Activated naive CD8-positive, alpha-beta T cell treated with anti-CD3 and anti-CD28 coated beads for 36 hours (primary cell): ENCODE measurements around the gene SUSD4. TPM values are rescaled to one million over a fixed set of nuclear protein-coding genes. Genes with fewer than 3 reads are reported as not detected.

Experiments
- DNase-seq: peaks from one replicate; pipeline ENCODE4 v3.0.0; 2021
- H3K27ac Mint-ChIP-seq: one replicate; pipeline ENCODE4 v1.8.0; 2022; ENCODE audit warnings: mild to moderate bottlenecking, moderate library complexity, mixed read lengths
- H3K27me3 Mint-ChIP-seq: one replicate; pipeline ENCODE4 v1.8.0; 2022; ENCODE audit warnings: mild to moderate bottlenecking, mixed read lengths
- H3K36me3 Mint-ChIP-seq: one replicate; pipeline ENCODE4 v1.8.0; 2021; ENCODE audit warnings: mild to moderate bottlenecking, mixed read lengths
- H3K4me1 Mint-ChIP-seq: one replicate; pipeline ENCODE4 v1.8.0; 2021; ENCODE audit warnings: mixed read lengths
- H3K4me3 Mint-ChIP-seq: one replicate; pipeline ENCODE4 v1.8.0; 2022; ENCODE audit warnings: mild to moderate bottlenecking, moderate library complexity, mixed read lengths
- H3K9me3 Mint-ChIP-seq: one replicate; pipeline ENCODE4 v1.8.0; 2022; ENCODE audit warnings: mixed read lengths
- total RNA-seq, 2 experiments: library from RNA; stranded (reverse); gene quantifications; one replicate each; pipeline ENCODE4 v1.2.3, GENCODE V29; 2021

SUSD4 gene
- total RNA-seq, 2 experiments from 2014 or later = 0.22 to 0.33 TPM

DNA sequence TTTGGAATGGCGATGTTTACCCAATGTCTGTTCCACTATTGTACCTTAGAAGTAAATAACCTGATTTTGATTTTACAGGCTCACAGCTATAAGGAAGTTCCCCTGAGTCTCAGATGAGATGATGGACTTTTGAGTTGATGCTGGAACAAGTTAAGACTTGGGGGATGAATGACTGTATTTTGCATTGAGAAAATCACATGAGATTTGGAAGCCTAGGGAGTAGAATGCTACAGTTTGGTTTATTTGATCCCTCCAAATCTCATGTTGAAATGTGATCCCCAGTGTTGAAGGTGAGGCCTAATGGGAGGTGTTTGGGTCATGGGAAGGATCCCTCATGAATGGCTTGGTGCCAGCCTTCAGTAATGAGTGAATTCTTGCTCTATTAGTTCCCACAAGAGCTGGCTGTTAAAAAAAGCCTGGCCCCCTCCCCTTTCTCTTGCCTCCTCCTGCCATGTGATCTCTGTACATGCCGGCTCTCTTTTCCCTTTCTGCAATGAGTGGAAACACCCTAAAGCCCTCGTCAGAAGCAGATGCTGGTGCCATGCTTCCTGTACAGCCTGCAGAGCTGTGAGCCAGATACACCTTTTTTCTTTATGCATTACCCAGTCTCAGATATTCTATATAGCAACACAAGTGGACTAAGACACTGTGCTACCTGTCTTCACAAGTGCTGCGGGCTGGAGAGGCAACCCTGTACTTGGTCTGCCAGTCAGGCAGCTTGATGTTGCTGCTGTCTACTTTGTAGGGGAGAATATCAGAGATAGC is 143.9 kb downstream of the SUSD4 start:
- H3K27me3 Mint-ChIP-seq = no peaks in the 10 kb centered on the region
- peaks cover 18% of the 10 kb centered on the region for H3K9me3 Mint-ChIP-seq
- no peak overlapping the region for H3K27ac Mint-ChIP-seq
- no peak for DNase-seq
- no peaks in the 10 kb centered on the region for H3K4me1 Mint-ChIP-seq
- H3K36me3 Mint-ChIP-seq = no peaks in the 10 kb centered on the region
- H3K4me3 Mint-ChIP-seq = no peak overlapping the region

DNA sequence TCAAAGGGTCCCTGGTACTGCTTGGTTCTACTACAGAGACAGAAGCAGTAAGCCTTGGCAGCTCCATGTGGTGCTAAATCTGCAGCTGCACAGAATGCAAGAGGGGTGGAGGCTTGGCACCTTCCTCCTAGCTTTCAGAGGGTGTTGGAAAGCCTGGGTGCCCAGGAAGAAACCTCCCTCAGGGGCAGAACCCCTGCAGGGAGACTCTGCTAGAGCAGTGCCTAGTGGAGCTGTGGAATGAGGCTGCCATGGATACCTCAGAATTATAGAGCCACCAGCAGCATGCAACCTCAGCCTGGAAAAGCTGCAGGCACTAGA is 144.7 kb downstream of the SUSD4 start:
- H3K27me3 Mint-ChIP-seq = no peaks in the 10 kb centered on the region
- no peak overlapping the region for H3K27ac Mint-ChIP-seq
- no peaks in the 10 kb centered on the region for H3K4me1 Mint-ChIP-seq
- DNase-seq = no peak
- H3K9me3 Mint-ChIP-seq = peaks cover 18% of the 10 kb centered on the region
- no peaks in the 10 kb centered on the region for H3K36me3 Mint-ChIP-seq
- no peak overlapping the region for H3K4me3 Mint-ChIP-seq

DNA sequence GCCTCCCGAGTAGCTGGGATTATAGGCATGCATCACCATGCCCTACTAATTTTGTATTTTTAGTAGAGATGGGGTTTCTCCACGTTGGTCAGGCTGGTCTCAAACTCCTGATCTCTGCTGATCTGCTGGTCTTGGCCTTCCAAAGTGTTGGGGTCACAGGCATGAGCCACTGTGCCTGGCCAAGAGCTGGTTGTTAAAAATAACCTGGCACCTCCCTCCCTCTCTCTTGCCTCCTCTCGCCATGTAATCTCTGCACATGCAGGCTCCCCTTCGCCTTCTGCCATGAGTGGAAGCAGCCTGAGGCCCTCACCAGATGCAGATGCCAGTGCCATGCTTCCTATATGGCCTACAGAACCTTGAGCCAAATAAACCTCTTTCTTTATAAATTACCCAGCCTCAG is 146.2 kb downstream of the SUSD4 start:
- Mint-ChIP-seq H3K27ac (no peak overlapping the region), H3K36me3 (no peaks in the 10 kb centered on the region), H3K27me3 (no peaks in the 10 kb centered on the region), H3K4me1 (no peaks in the 10 kb centered on the region), H3K9me3 (peaks cover 18% of the 10 kb centered on the region), H3K4me3 (no peak overlapping the region)
- DNase-seq = no peak

DNA sequence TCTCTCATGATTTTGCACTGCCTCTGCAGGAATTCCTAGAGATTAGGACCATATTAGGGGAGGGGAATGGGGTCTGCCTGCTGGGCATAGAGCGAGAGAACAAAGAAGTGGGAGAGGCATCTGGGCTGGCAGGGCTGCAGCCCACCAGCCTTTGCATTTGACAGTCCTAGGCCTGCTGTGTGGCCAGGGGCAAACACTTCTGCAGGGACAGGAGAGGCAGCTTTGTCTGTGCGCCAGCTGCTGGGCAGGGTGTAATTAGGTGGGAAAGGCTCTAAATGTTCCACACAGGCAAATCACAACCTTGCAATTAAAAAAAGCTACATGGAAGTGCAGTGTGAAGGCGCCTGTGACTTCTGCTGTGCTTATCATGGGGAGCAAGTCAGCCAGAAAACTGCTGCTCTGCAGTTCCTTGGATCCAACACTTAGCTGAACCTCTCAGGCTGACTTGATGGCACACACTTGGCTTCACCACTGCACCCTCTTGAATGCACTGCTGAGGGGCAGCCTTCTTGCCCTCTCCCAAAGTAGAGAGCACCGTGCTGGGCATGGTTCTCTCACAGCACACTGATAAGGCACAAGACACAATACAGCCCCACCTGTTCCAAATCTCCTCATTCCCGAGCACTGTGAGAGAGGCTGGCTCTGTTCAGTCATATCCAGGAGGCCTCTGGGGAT is 147.3 kb downstream of the SUSD4 start:
- Mint-ChIP-seq H3K27ac (no peak overlapping the region), H3K4me3 (no peak overlapping the region), H3K9me3 (peaks cover 18% of the 10 kb centered on the region), H3K27me3 (no peaks in the 10 kb centered on the region), H3K36me3 (no peaks in the 10 kb centered on the region), H3K4me1 (no peaks in the 10 kb centered on the region)
- no peak for DNase-seq

DNA sequence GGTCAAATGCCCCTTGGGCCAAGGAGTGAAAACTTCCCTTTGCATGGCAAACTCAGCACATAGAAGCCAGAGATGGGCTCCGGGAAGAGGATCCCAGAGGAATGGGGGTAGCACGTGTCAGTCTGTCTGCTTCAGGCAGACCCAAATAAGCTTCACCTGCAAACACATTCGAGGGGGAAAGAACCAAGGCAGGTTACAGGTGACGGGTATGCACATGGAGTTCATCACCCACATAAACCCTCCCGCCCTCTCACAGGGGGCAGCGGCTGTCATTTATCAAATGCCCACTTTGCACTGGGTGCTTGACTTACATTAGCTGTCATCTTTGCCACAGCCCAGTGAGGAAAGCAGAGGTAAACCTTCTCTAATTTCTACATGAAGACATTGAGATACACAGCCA is 147.9 kb downstream of the SUSD4 start:
- Mint-ChIP-seq H3K27me3 (no peaks in the 10 kb centered on the region), H3K36me3 (no peaks in the 10 kb centered on the region), H3K27ac (no peak overlapping the region), H3K4me3 (no peak overlapping the region), H3K4me1 (no peaks in the 10 kb centered on the region), H3K9me3 (peaks cover 18% of the 10 kb centered on the region)
- no peak for DNase-seq

DNA sequence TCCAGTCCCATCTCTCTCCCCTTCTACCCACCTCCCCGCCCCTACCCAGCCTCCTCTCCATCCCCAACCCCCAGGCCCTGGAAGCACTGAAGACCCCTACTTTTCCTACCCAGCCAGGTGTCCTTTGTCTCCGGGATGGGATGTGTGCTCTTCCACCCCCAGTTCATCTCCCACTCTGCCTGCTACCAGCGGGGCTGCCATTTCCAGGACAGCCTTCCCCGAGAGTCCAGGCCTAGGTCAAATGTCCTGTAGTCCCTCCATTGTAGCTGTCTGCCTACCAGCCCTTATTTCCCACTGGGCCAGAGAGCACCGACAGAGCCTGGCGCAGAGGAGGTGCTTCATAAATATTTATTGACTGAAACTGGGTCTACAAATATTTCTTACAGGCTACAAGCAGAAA is 148.9 kb downstream of the SUSD4 start:
- Mint-ChIP-seq H3K4me1 (no peaks in the 10 kb centered on the region), H3K36me3 (no peaks in the 10 kb centered on the region), H3K4me3 (no peak overlapping the region), H3K27ac (no peak overlapping the region), H3K9me3 (peaks cover 17% of the 10 kb centered on the region), H3K27me3 (no peaks in the 10 kb centered on the region)
- no peak for DNase-seq

DNA sequence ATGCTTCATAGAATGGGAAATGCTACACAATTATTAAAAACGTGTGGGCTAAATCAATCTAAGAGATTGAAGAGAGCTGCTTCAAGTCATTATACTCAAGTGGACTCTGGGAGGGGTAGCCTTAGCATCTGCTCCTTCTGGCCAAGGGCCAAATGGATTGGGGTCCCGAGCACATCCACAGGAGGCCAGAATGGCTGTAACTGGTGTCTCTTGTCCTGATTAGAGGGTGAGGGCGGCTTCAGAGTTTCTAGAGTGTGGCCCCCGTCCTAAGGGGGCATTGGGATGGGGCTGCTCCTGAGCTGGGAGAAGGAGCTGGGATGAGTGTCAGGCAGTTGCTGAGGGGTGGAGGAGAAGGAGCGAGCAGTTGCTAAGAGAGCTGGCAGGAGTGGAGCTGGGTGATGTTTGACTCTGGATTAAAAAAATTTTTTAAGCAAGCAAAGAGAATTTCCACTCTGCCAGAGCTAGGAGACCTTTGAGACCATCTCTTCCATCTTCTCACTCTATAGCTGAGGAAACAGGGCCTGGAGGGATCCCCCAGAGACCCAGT is 149.6 kb downstream of the SUSD4 start:
- DNase-seq = no peak
- Mint-ChIP-seq H3K4me1 (no peaks in the 10 kb centered on the region), H3K36me3 (no peaks in the 10 kb centered on the region), H3K27me3 (no peaks in the 10 kb centered on the region), H3K4me3 (no peak overlapping the region), H3K27ac (no peak overlapping the region), H3K9me3 (peaks cover 12% of the 10 kb centered on the region)

DNA sequence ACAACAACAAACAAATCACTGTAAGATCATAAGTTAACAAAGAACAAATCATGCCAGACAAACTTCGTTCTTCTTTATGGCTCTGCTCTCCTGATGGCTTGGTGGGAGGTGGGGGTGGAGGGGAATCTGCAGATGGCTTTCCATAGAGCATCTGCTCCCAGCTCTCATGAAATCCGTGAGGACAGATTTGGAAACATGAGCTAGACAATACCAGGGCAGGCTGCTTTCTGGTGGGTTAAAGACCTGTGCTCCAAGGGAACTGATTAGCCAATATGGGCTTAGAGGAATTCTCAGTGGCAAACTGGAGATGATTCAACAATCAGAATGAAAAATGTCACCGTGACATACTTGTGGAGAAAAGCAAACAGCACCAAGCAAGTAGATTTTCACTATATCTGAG is 151.5 kb downstream of the SUSD4 start:
- Mint-ChIP-seq H3K4me3 (no peak overlapping the region), H3K4me1 (no peaks in the 10 kb centered on the region), H3K36me3 (no peaks in the 10 kb centered on the region), H3K27ac (no peak overlapping the region), H3K27me3 (no peaks in the 10 kb centered on the region), H3K9me3 (no peaks in the 10 kb centered on the region)
- no peak for DNase-seq

DNA sequence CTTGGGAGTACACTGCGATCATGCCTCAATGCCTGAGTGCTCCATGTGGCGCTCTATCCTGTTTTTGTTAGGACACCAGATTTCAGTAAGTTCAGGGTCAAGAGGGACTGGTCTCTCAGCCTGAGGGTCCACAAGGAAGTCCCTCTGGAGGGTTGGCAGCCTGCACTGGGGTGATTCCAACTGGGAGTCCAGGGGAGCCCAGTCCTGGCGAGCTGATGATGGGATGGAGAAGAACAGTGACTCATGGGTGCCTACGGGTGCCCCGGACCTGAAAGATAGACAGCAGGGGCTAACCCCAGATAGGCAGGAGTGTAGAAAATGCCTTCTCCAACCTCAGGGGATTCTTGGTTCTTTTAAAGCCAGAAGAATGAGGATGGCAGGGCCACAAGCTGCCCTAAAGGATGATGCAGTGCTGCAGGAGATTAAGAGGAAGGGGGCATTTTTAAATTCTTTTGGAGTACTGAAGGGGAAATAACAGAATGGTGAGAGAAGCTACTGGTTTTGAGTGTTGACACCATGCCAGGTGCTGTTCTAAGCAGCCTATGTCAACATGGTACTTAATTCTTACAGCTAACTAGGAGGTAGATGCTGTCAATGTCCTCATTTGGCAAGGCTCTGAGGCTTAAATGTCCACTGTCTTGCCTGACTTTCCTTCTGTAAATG is 152.5 kb downstream of the SUSD4 start:
- no peak for DNase-seq
- no peaks in the 10 kb centered on the region for H3K4me1 Mint-ChIP-seq
- H3K27ac Mint-ChIP-seq = no peak overlapping the region
- H3K4me3 Mint-ChIP-seq = no peak overlapping the region
- H3K36me3 Mint-ChIP-seq = no peaks in the 10 kb centered on the region
- H3K9me3 Mint-ChIP-seq = no peaks in the 10 kb centered on the region
- no peaks in the 10 kb centered on the region for H3K27me3 Mint-ChIP-seq

DNA sequence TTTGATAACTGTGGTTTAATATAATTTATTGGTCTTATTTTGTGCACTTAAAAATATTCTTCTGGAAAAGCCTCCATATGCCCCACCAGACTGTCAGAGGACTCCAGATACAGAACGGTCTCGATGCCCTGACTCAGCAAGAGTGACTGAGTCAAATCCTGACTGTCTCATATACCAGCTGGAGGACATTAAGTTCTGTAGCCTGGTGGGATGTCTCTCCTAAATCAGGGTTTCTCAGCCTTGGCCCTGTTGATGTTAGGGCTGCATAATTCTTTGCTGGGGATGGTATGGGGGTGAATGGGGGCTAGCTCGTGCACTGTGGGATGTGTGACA is 153.2 kb downstream of the SUSD4 start:
- DNase-seq = no peak
- H3K4me1 Mint-ChIP-seq = no peaks in the 10 kb centered on the region
- no peak overlapping the region for H3K4me3 Mint-ChIP-seq
- no peaks in the 10 kb centered on the region for H3K36me3 Mint-ChIP-seq
- no peak overlapping the region for H3K27ac Mint-ChIP-seq
- no peaks in the 10 kb centered on the region for H3K9me3 Mint-ChIP-seq
- no peaks in the 10 kb centered on the region for H3K27me3 Mint-ChIP-seq

DNA sequence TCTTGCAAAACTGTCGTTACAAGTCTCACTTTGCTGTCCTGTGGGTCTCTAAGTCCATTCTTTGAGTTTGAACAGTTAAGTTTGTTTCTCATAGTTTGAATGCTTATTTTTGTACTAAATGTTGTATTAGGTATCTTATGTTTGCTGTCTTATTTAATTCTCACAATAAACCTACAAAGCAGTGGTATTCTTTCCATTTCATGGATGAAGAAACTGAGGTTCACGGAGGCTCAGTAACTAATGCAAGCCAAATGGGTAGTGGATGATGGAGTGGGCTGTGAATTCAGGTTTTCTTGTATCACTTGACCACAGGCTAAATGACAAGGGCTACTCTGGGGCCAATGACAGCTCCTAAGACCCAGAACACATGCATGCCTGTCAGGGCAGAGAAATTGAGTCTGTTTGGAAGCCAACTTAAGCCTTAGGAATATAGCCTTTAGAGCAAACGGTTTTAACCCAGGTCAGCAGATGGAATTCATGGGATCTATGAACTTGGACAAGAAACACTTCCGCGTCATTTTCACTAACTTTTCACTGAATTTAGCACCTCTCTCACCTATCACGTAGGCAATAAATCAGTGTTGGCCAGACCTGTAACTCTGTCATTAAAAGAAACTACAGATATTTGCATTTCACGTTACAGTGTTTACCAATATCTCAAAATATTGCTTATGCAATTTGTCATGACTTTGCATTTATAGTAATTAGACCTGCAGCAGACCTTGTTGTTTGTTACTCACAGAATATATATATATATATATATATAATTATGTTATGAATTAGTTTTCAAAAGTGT is 153.8 kb downstream of the SUSD4 start:
- Mint-ChIP-seq H3K9me3 (no peaks in the 10 kb centered on the region), H3K27ac (no peak overlapping the region), H3K36me3 (no peaks in the 10 kb centered on the region), H3K27me3 (no peaks in the 10 kb centered on the region), H3K4me1 (no peaks in the 10 kb centered on the region), H3K4me3 (no peak overlapping the region)
- DNase-seq = no peak

DNA sequence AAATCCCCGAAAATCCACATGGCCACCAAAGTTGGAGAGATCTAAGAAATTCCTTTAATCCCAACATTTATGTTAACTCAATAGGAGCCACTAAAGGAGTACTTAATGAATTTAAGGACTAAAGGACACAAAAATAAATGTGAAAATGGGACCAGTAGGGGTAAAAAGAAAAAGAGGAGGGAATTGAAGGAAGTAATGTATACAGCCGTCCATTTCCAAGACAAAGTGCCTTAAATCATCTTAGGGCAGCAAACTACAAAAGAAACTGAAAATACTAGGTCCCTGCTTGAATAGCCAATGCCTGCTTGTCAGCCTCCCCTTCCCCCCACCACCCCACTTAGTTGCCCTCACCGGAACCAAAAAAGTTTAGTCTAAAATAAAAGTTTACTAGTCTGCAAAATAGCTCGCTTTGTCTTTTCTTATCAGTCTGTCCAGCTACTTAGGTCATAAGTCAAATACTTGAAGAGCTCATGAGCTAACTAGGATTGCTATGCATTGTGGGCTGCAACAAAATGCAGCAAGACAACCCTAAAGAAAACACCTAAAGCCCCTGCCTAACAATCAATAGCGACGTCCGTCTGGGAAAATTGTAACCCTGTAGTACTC is 154.6 kb downstream of the SUSD4 start:
- no peak for DNase-seq
- H3K27ac Mint-ChIP-seq = no peak overlapping the region
- no peaks in the 10 kb centered on the region for H3K4me1 Mint-ChIP-seq
- H3K27me3 Mint-ChIP-seq = no peaks in the 10 kb centered on the region
- no peaks in the 10 kb centered on the region for H3K9me3 Mint-ChIP-seq
- no peaks in the 10 kb centered on the region for H3K36me3 Mint-ChIP-seq
- no peak overlapping the region for H3K4me3 Mint-ChIP-seq

DNA sequence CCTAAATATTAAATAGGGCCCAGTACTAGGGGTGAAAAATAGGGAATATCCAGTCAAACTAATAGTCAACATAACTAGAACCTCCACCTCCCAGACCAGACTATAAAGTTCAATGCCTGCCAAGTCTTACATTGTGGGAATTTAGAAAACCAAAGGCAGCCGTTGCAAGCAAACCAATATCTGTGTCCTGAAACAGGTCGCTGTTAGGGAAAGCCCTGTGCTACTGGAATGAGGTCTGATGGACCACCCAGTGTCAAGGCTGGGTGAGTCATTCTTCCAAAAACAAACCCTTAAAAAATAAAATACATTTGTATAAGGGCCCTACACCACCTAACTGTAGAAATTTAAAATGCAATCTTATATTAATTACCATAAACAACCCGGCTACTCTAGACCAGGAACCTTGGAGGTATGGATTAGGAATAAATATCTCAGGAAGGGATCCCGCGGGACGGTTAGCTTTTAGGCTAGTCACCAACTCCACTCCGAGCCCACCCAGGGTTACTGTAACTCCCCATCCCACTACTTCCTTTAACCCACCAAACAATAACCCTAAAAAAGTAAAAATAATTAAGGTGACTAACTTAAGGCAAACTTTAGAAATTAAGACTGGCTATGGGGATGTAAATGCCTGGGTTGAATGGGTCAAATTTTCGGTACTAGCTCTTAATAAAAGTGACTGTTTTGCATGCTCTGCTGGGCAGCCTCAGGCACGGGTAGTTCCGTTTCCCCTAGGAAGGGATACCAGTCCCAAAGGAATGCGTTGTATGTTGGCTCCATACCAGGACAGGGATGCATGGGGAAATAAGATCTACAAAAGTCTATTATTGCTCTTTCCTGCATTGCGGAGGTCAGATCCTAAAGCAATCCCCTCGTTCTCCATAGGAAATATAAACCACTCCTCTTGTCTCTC is 155.6 kb downstream of the SUSD4 start:
- DNase-seq = no peak
- H3K9me3 Mint-ChIP-seq = no peaks in the 10 kb centered on the region
- no peaks in the 10 kb centered on the region for H3K36me3 Mint-ChIP-seq
- H3K27ac Mint-ChIP-seq = no peak overlapping the region
- no peak overlapping the region for H3K4me3 Mint-ChIP-seq
- H3K27me3 Mint-ChIP-seq = no peaks in the 10 kb centered on the region
- H3K4me1 Mint-ChIP-seq = no peaks in the 10 kb centered on the region
